HG03469 (cell line): ENCODE results near the gene HEPN1.
A peak's percentile ranks its signal among the peaks of the same experiment; 100 is the strongest.
"Not testable (repeated sequence)": the region's sequence is repeated elsewhere in the genome, so short reads cannot be mapped to it uniquely, and the experiment has no call there.

Source experiments
- ATAC-seq: cut with Tn5 transposase; IDR thresholded peaks from one replicate; pipeline ENCODE4 v1.9.1; 2021; ENCODE audit warnings: mild to moderate bottlenecking, moderate library complexity, moderate number of reproducible peaks; ENCODE audit not compliant: unreplicated experiment

The HEPN1 gene

GRCh38 chr11:124938206-124938765 is 19.2 kb downstream of the HEPN1 start:
- ATAC-seq = no peak

- no peak for ATAC-seq
Observed at GRCh38 chr11:124938970-124939369, 19.9 kb downstream of the HEPN1 start.

DNA sequence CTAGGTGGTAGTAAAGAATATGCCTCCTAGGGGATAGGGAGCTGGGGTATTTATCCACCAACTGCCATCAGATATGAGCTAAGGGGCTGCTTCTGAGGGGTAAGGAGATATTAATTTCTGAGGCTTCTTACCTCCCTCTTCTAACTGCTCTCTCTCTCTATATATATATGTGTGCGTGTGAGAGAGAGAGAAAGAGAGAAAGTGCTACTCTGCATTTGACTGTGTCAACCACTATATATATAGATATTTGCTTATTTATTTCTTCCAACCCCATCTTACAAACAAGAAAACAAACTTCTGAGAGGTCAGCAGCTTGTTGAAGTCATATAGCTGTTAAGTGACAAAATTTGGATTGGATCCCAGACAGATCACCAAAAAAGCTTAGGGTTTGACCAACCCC is 22.7 kb downstream of the HEPN1 start:
- ATAC-seq = no peak

- ATAC-seq = no peak
Observed at GRCh38 chr11:124942466-124943253, 23.6 kb downstream of the HEPN1 start.

GRCh38 chr11:124943254-124943616 is 24.2 kb downstream of the HEPN1 start:
- ATAC-seq = no peak

GRCh38 chr11:124943741-124944140 is 24.7 kb downstream of the HEPN1 start:
- no peak for ATAC-seq

GRCh38 chr11:124944565-124944964 is 25.5 kb downstream of the HEPN1 start:
- ATAC-seq = no peak

DNA sequence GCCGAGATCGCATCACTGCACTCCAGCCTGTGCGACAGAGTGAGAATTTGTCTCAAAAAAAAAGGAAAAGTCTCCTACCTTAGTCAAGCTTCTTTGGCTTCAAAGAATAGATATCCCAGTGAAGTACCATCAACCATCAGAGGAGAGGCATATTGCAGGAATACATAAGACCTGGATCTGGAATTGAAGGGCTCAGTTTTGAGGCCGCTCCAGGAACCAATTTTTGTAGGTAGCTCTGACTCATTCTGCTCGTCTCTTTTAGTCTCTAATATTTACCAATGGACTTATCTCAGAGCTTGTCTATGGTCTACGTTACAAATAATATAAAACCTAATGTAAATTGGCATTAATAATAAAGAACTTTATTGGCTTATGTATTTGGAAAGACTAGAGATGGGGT is 26.8 kb downstream of the HEPN1 start:
- no peak for ATAC-seq

GRCh38 chr11:124946735-124947141 is 27.7 kb downstream of the HEPN1 start:
- ATAC-seq = no peak

GRCh38 chr11:124950601-124951330 is 31.7 kb downstream of the HEPN1 start:
- ATAC-seq = no peak

DNA sequence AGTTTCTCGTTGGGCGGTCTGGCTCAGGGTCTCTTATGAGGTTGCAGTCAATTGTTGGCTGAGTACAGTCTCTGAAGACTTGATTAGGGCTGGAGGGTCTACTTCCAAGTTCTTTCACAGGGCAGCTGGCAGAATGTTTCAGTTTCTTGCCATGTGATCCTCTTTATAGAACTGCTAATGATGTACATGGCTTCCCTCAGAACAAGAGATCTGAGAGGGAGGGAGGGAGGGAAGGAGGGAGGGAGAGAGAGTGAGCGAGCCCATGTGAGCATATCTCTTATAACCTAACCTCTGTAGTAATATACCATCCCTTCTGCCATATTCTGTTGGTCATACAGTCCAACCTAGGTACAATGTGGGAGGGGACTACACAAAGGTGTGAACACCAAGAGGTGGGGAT is 32.3 kb downstream of the HEPN1 start:
- no peak for ATAC-seq

- peak; percentile 91 for ATAC-seq
Observed at GRCh38 chr11:124953753-124954589, 34.9 kb downstream of the HEPN1 start, which contains the start of gene CCDC15. TSS of gene CCDC15 (plus strand) at chr11:124954202. CDS start at chr11:124954733, 531 bp downstream.

DNA sequence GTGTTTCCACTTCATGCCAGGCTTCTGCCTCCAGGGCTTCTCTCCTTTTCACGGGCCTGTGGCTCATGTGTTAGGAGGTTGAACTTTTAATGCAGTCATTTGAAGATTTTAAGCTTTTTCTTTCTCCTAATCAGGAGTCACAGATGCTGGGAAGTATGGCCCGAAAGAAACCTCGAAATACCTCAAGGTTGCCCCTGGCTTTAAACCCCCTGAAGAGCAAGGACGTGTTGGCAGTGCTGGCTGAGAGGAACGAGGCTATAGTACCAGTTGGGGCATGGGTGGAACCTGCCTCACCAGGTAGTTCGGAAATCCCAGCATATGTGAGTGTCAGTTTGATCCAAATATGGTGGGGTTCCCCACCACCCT is 35.5 kb downstream of the HEPN1 start:
- no peak for ATAC-seq

DNA sequence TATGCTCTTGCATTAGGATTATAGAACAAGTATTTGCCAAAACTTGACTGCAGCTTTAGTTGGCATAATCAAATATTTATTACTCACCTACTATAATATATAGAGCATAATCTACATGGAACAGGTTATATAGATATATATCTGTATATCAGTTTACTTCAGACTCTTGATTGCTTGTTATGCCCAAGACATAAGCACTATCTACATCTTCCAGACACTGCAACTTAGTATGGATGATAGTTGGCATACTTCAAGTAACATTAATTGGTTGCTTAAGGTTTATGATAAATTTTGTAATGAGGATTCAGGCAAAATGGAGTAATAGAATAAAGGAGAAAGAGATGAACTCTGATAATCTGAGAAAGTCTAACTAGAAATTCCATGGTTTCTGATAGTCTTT is 36.0 kb downstream of the HEPN1 start:
- no peak for ATAC-seq

DNA sequence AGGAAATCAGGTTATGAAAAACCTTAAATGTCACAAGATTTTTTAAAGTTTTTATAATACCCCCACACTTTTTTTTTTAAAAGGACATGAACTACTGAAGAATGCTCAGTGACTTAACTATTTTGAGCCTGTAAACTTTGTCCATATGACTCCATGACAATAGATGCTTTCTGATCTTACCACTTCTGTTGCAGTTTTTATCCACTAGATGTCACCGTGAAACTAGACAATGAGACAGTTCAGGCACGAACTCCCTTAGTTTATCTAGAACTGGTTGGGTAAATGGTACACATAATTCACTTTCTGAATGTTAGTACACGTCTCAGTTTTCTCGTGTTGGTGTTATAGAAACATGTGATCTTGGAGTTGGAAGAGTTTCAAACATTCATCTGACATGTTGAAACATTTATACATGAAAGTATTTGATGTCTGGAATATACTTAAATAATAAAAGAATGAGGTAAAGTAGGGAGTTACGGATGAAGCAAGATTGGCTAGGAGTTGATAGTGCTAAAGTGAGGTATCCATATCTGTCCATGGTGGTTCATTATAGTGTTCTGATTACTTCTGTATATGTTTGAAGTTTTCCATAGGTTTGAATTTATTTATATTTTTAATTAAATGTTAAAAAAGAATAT is 43.0 kb downstream of the HEPN1 start:
- peak; percentile 70 for ATAC-seq

- not testable (repeated sequence) for ATAC-seq
Observed at GRCh38 chr11:124968197-124968596, 49.1 kb downstream of the HEPN1 start.
